ENCODE measurements around the gene CARD10.

GRCh38 chr22:37499027-37499707 lies 20.0 kb downstream of the CARD10 start:
- TF ChIP-seq EZH2 (IDR thresholded peaks at IDR 0.05; ENCODE audit: low read depth) (no peak), CTCF (conservative IDR thresholded peaks at IDR 0.05) (no peak)
